Right lobe of liver (tissue), 6 donors: Measurements from ENCODE around the gene HEATR3. TPM values are rescaled to one million over a fixed set of nuclear protein-coding genes. Genes with fewer than 3 reads are reported as not detected.

Source experiments
- ATAC-seq, 4 donors: fragments of 200-7000 bp; cut with Tn5 transposase; one replicate each; pipeline ENCODE4 v1.9.1; 2020; ENCODE audit warnings: mild to moderate bottlenecking in 4 of 4, moderate library complexity in 4 of 4
- DNase-seq, 3 donors: peaks; one replicate each; pipeline ENCODE4 v3.0.0-alpha.2; 2020
- H3K27ac ChIP-seq, 3 donors: fragments of 200-600 bp; one replicate each; pipeline ENCODE4 v1.8.0; 2022
- H3K27me3 ChIP-seq, 2 donors: fragments of 200-600 bp; one replicate each; pipeline ENCODE4 v1.8.0; 2022
- H3K36me3 ChIP-seq, 4 donors: fragments of 200-600 bp; sonication (generic) in 1 of 4; one replicate each; pipeline versions ENCODE4 v1.5.1 to v1.8.0; 2017 to 2022; ENCODE audit warnings: control low read depth in 1 of 4
- H3K4me1 ChIP-seq, 4 donors: fragments of 200-600 bp; sonication (generic) in 1 of 4; one replicate each; pipeline versions ENCODE4 v1.5.1 to v1.8.0; 2017 to 2022; ENCODE audit warnings: control low read depth in 1 of 4
- H3K4me3 ChIP-seq, 3 donors: fragments of 200-600 bp; one replicate each; pipeline ENCODE4 v1.8.0; 2022
- H3K9me3 ChIP-seq, 4 donors: fragments of 200-600 bp; sonication (generic) in 1 of 4; one replicate each; pipeline versions ENCODE4 v1.5.1 to v1.8.0; 2017 to 2022; ENCODE audit warnings: control low read depth in 1 of 4
- POLR2A ChIP-seq: fragments of 450-650 bp; IDR thresholded peaks from one replicate; pipeline ENCODE4 v1.6.1; 2017; ENCODE audit warnings: antibody characterized with exemption, mild to moderate bottlenecking
- WGBS: methylation state at CpG from one replicate; pipeline ENCODE4 v1.1.6; 2018; ENCODE audit warnings: low coverage, low lambda C conversion rate; ENCODE audit not compliant: insufficient coverage; ENCODE audit errors: missing lambda C conversion rate; 5-methylcytosine and 5-hydroxymethylcytosine counted together
- intact Hi-C, 2 donors: fragments of 100-400 bp; cut with DNase I; formaldehyde crosslinking; loops; one replicate each; pipeline versions ENCODE4 v1.11.2 to v1.14.1; 2022
- total RNA-seq, 6 experiments: library from RNA; depleted of rRNA in 2 of 6; stranded (reverse); fragments of >200 nt in 2 of 6; fragmentation: NEBNext Ultra II Directional in 3 of 6; extraction: Animal tissue kit (Norgen Biotek cat#: 25700) in 3 of 6; gene quantifications; one replicate each; pipeline versions ENCODE4 v1.1.0 to v1.2.4, GENCODE V29; 2016 to 2023
- TF ChIP-seq, protein P1 (sequence below), 4 donors: fragments of 200-600 bp in 3 of 4; fragments of 450-650 bp in 1 of 4; IDR thresholded peaks; one replicate each; pipeline versions ENCODE4 v1.5.1 to v1.8.0; 2016 to 2022; ENCODE audit warnings: antibody characterized with exemption in 4 of 4, mild to moderate bottlenecking in 2 of 4
- donor health status: DM: no; HTN: yes; CAD: no.
- donor health status: DM: no; HTN: no; CAD: no.
- donor health status: DM: no; HTN: no; CAD: no.
- donor health status: DM: no; HTN: yes; CAD: no.
- donor health status: DM: no; HTN: yes; CAD: no.

The HEATR3 gene
- total RNA-seq, 6 experiments from 2014 or later, result 8.7 to 21.1 (median 12.2) TPM

GRCh38 chr16:50096791-50097190 is 31.0 kb downstream of the HEATR3 start:
- DNase-seq (no peak), ATAC-seq (no peak)
- Histone ChIP-seq H3K9me3 (no peaks in the 10 kb centered on the region), H3K4me1 (no peaks in the 10 kb centered on the region), H3K36me3 (peaks cover 0 to 28% (median 9%) of the 10 kb centered on the region in 4 donors), H3K27me3 (no peaks in the 10 kb centered on the region), H3K27ac (no peak overlapping the region), H3K4me3 (no peak overlapping the region)
- no peak for TF ChIP-seq POLR2A
- TF ChIP-seq, protein P1, sequence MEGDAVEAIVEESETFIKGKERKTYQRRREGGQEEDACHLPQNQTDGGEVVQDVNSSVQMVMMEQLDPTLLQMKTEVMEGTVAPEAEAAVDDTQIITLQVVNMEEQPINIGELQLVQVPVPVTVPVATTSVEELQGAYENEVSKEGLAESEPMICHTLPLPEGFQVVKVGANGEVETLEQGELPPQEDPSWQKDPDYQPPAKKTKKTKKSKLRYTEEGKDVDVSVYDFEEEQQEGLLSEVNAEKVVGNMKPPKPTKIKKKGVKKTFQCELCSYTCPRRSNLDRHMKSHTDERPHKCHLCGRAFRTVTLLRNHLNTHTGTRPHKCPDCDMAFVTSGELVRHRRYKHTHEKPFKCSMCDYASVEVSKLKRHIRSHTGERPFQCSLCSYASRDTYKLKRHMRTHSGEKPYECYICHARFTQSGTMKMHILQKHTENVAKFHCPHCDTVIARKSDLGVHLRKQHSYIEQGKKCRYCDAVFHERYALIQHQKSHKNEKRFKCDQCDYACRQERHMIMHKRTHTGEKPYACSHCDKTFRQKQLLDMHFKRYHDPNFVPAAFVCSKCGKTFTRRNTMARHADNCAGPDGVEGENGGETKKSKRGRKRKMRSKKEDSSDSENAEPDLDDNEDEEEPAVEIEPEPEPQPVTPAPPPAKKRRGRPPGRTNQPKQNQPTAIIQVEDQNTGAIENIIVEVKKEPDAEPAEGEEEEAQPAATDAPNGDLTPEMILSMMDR (IDR thresholded peaks at IDR 0.05), result no peak
- 90% methylated on average over 3 of the region's 3 CpGs for WGBS
- intact Hi-C loops, result no loop called here

- no peak for ATAC-seq
- Histone ChIP-seq H3K4me3 (no peak overlapping the region), H3K4me1 (no peaks in the 10 kb centered on the region), H3K9me3 (no peaks in the 10 kb centered on the region), H3K36me3 (peaks cover 0 to 56% (median 13%) of the 10 kb centered on the region in 4 donors), H3K27ac (no peak overlapping the region), H3K27me3 (no peaks in the 10 kb centered on the region)
- TF ChIP-seq, protein P1 (IDR thresholded peaks at IDR 0.05), result no peak
- no peak for TF ChIP-seq POLR2A
- 79% methylated on average over 6 of the region's 6 CpGs for WGBS
- DNase-seq, result no peak
- intact Hi-C loops, result no loop called here
Observed at GRCh38 chr16:50099957-50100648, 34.3 kb downstream of the HEATR3 start.

GRCh38 chr16:50102051-50102746 is 36.4 kb downstream of the HEATR3 start:
- H3K4me3 ChIP-seq, result no peak overlapping the region
- no peaks in the 10 kb centered on the region for H3K9me3 ChIP-seq
- intact Hi-C loops, result no loop called here
- no peaks in the 10 kb centered on the region for H3K27me3 ChIP-seq
- DNase-seq (no peak), ATAC-seq (peak in 1 of 4 donors; percentile 22)
- TF ChIP-seq, protein P1 (IDR thresholded peaks at IDR 0.05), result no peak
- TF ChIP-seq POLR2A, result no peak
- H3K4me1 ChIP-seq, result no peaks in the 10 kb centered on the region
- H3K36me3 ChIP-seq, result peaks cover 0 to 57% (median 9%) of the 10 kb centered on the region in 4 donors
- WGBS, result 88% methylated on average over 4 of the region's 6 CpGs
- H3K27ac ChIP-seq, result no peak overlapping the region

- peaks cover 0 to 56% (median 9%) of the 10 kb centered on the region in 4 donors for H3K36me3 ChIP-seq
- H3K4me1 ChIP-seq, result no peaks in the 10 kb centered on the region
- H3K27me3 ChIP-seq, result no peaks in the 10 kb centered on the region
- H3K4me3 ChIP-seq, result no peak overlapping the region
- peak in 1 of 3 donors; percentile 26 for DNase-seq
- no peaks in the 10 kb centered on the region for H3K9me3 ChIP-seq
- TF ChIP-seq POLR2A, result no peak
- TF ChIP-seq, protein P1 (IDR thresholded peaks at IDR 0.05), result no peak
- 51% methylated on average over 4 of the region's 5 CpGs for WGBS
- no peak overlapping the region for H3K27ac ChIP-seq
- intact Hi-C loops, result no loop called here
- ATAC-seq, result peak; percentile 42 to 86 (median 56)
Observed at GRCh38 chr16:50103764-50104163, 38.0 kb downstream of the HEATR3 start.
